A204.1 (cell line): ENCODE results near the gene SPATA9.

Source experiments
- FAIRE-seq: peaks from 2 replicates; lab custom pipeline; 2012; peaks lifted over from hg19 to GRCh38; lab: Jason Lieb, UNC

The SPATA9 gene, protein sequence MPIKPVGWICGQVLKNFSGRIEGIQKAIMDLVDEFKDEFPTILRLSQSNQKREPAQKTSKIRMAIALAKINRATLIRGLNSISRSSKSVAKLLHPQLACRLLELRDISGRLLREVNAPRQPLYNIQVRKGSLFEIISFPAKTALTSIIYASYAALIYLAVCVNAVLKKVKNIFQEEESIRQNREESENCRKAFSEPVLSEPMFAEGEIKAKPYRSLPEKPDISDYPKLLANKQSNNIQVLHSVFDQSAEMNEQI

GRCh38 chr5:95682891-95683290 lies at the start of gene SPATA9:
Gene SPATA9, minus strand, starts transcription at chr5:95682991. Its CDS starts 137 bp downstream, at chr5:95682854.
- no peak for FAIRE-seq

- FAIRE-seq, result no peak
Measured at GRCh38 chr5:95731571-95732554, 49.1 kb upstream of the SPATA9 start.

DNA sequence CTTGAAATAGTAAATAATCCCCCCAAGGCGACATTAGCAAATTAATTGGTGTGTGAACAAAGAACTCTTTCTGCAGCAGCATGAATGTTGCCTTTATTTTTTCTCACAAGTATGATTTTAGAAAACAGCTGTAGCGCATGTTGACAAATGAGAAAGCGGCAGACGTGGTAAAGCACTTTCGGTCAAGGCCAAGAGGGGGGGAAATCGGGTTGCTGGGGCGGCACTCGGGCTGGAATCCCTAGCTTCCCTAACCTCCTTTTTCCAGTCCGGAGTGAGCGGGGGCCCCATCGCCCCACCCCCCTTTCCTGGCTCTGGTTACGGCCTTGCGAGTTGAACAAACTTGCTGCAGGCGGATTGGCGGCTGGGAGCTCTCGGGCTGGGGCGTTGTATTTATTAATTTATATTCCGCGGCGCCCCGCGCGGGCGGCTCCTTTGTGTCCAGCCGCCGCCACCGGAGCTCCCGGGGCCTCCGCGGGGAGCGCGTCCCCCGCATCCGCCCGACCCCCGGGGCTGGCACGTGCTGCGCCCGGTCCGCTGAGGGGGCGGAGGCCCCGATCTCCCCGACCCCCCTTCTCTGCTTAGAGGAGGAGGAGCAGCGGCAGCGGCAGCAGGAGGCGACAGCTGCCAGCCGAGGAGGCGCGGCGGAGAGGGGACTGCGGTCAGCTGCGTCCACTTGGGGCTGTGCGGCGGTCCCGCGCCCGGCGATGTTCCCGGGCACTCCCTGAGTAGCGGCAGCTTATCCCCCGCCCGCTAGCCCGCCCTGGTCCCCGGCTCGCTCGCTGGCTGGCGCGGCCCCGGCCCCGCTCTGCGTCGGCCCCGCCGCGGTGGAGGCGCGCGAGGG lies 48.2 kb upstream of the SPATA9 start, which contains the start of gene RHOBTB3:
Gene RHOBTB3 (plus strand): TSS at position 607 of the 841 bp plus-strand sequence. CDS start 347 bp downstream, outside the sequence.
- FAIRE-seq, result no peak

- FAIRE-seq, result no peak
Measured at GRCh38 chr5:95730011-95730700, 47.4 kb upstream of the SPATA9 start.

DNA sequence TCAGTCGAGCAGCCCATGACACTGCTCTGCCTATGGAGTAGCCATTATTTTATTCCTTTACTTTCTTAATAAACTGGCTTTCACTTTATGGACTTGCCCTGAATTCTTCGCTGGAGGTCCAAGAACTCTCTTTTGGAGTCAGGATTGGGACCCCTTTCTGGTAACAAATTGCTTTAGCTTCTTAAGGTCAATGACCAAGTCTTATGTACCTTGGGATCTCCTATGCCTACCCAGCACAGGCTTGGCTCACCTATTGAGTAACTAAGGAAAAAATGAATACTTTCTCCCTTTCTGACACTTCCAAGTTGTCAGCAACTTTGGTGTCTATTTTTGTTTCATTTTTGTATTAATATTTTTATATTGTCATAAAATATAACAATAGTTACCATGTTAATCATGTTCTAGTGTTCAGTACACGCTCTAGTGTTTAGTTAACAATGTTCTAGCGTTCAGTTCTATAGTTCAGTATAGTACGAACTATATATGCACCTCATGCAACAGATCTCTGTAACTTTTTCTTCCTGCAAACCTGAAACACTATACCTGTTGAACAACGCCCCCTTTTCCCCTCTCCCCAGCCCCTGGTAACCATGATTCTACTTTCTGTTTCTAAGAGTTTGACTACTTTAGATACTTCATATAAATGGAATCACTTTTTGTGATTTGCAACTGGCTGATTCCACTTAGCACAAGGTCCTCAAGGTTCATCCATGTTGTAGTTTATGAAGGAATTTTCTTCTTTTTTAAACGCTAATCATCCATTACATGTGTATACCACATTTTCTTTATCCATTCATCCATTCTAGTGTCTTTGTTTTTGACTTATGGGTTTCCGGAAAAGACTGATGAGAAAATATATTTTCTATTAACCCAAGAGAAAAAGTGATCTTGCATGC lies 46.6 kb upstream of the SPATA9 start:
- FAIRE-seq, result no peak

- FAIRE-seq, result no peak
Measured at GRCh38 chr5:95728494-95729114, 45.8 kb upstream of the SPATA9 start.

GRCh38 chr5:95727764-95728191 lies 45.0 kb upstream of the SPATA9 start:
- no peak for FAIRE-seq

GRCh38 chr5:95726811-95727763 lies 44.3 kb upstream of the SPATA9 start:
- FAIRE-seq, result no peak

GRCh38 chr5:95725937-95726810 lies 43.4 kb upstream of the SPATA9 start:
- no peak for FAIRE-seq

DNA sequence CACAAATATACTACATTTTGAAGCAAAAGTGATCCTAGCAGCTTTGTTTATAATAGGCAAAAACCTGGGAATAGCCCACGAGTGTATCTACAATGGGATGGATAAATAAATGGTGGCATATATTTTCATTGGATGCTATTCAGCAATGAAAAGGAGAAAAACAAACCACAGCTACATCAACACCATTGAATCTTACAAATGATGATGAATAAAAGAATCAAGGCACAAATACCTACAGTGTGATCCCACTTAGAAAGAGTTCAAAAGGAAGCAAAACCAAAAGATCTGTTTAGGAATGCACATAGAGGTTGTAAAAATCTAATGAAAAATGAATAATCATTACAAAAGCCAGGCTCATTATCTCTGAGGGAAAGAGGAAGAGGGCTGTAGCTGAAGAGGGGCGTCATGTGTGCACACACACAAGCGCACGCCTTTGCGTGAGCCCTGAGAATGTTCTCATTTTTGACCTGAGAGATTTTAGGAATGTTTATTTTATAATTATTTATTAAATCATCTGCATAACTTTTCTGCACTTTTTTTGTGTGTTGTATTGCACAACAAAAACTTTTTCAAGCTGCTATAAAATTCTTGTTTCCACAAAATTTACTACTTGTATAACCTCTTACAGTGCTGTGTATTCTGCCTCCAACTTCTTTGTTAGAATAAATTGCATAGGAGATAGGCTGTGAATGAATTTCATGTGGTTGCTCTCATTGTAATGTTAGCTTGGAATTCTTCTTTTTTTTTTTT lies 42.5 kb upstream of the SPATA9 start:
- FAIRE-seq, result no peak

GRCh38 chr5:95723632-95724369 lies 41.0 kb upstream of the SPATA9 start:
- no peak for FAIRE-seq

DNA sequence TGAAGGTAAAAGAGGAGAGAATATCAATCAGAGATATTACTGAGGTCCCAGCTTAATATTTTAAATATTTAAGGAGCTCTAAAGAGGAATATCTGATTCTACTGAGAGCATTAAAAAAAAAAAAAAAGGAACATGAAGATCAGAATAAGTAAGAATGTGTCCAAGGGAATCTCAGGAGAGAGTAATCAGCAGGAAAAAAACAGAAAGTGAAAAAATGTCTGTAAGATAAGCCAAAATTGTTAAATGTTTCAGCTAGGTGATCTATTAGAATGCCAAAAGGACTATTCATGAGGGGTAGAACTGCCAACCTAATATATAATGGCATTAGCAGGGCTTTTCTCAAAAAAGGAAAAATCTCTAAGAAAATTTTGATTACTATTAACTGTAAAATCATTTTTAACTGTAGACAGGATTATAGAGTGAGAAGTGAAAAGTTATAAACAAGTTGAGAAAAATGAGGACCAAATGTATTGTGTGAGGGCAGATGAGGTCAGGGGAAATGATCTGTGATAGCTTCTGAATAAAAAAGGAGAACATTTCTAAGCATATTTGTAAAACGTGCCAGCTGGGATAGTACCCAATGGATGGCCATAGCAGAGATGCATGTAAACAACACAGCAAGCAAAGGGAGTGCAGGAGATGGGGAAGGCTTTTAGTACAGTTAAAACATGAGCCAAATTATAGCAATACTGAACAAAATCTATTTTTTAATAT lies 38.9 kb upstream of the SPATA9 start:
- no peak for FAIRE-seq

DNA sequence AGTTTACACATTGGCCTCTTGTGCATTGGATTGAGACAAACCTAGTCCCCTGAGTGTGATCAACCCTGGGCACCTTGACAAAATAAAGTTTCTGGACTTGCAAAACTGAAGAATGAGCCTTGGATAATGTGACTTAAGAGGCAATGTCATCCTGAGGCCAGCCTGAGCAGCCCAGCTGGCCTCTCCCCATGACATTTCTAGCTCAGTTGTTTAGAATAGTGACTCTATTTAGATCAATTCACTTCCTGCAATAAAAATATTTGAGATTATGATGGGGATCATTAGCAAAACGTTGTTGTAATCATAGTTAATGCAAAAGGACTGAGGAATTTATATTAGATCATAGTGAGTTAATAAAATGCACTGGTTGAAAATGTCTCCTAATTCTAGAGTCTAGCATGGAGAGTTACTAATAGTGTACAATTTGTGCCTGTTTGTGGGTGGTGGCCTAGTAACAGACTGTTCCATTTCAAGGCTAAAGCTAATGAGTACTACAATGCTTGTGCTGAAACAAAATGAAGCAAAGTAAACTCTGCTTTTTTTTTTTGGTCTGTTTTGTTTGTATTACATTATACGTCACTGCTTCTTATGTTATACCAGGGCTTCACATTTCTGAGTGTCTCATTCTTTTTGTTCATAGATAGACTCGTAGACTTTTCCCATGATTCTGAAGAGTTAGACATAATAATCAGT lies 37.4 kb upstream of the SPATA9 start:
- no peak for FAIRE-seq

DNA sequence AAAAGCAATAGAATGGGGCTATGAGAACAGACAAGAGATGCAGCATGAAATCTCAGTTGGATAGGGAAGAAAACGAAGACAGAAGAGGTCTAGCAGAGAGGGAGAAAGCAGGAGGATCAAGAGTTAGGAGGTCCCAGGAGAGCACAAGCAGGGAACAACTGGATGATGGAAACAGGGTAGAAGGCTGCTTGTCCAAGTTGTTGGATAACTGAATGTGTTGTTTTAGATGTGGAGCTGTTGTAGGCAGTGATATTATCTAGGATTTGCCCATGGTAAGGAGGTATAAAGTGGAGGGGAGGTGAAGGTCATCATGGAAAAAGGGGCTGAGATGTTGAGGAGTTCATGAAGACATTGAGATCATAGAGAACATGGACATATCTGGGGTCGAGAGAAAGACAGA lies 35.9 kb upstream of the SPATA9 start:
- no peak for FAIRE-seq

GRCh38 chr5:95718203-95718602 lies 35.4 kb upstream of the SPATA9 start:
- FAIRE-seq, result no peak
